K562 (cell line): ENCODE results near the gene IL2RG. TPM values are rescaled to one million over a fixed set of nuclear protein-coding genes. Genes with fewer than 3 reads are reported as not detected.
A peak's percentile ranks its signal among the peaks of the same experiment; 100 is the strongest.

Experiments used
- ATAC-seq: fragments of 200-7000 bp; cut with Tn5 transposase; 3 replicates; pipeline ENCODE4 v1.9.1; 2020; ENCODE audit warnings: moderate library complexity
- BruUV-seq: library from RNA; stranded (reverse); fragments of 400-500 nt; replicated peaks from 2 replicates; lab custom pipeline; 2021; lab: Mats Ljungman, UMichigan
- CTCF ChIA-PET: fragments of 300-600 bp; formaldehyde crosslinking; extraction: SDS; loops from one replicate; lab custom pipeline; 2021; ENCODE audit warnings: low intra/inter-chr PET ratio; lab: Yijun Ruan, JAX
- POLR2A ChIA-PET: fragments of 300-600, 350-650 bp; sonication (Branson Sonifier 250); formaldehyde crosslinking; extraction: SDS; loops from one replicate; lab custom pipeline; 2021; ENCODE audit warnings: antibody characterized with exemption, inconsistent platforms; lab: Yijun Ruan, JAX
- DNase-seq, 4 experiments: peaks; one replicate each; pipeline versions ENCODE4 v3.0.0 to v3.0.0-alpha.2; 2011 to 2018; ENCODE audit warnings: low spot score in 3 of 4, mixed read lengths in 3 of 4; ENCODE audit errors: extremely low read depth in 1 of 4
- FAIRE-seq: peaks from 2 replicates; lab custom pipeline; 2011; peaks lifted over from hg19 to GRCh38; lab: Jason Lieb, UNC
- H2AFZ ChIP-seq: 2 replicates; pipeline ENCODE4 v1.6.0; 2011; ENCODE audit warnings: low read depth, low read length, control low read depth, inconsistent platforms
- H3K27ac ChIP-seq: fragments of 200-600 bp; 3 replicates; pipeline ENCODE4 v1.8.0; 2011; ENCODE audit warnings: low read depth, mild to moderate bottlenecking, control low read depth, inconsistent platforms, low read length, moderate library complexity, mixed read lengths; ENCODE audit errors: extremely low read depth
- H3K27me3 ChIP-seq, 2 experiments: fragments of 300-600 bp in 1 of 2; 2 replicates in 1 of 2; 3 replicates in 1 of 2; pipeline versions ENCODE4 v1.6.0 to v1.8.0; 2011; ENCODE audit warnings: inconsistent platforms in 2 of 2, low read length in 2 of 2, mild to moderate bottlenecking in 1 of 2, mixed read lengths in 1 of 2, moderate library complexity in 1 of 2; ENCODE audit not compliant: control insufficient read depth in 2 of 2, insufficient read depth in 2 of 2
- H3K36me3 ChIP-seq: fragments of 300-600 bp; 3 replicates; pipeline ENCODE4 v1.8.0; 2011; ENCODE audit warnings: mild to moderate bottlenecking, low read length, inconsistent platforms; ENCODE audit not compliant: control insufficient read depth, insufficient read depth
- H3K4me1 ChIP-seq, 2 experiments: fragments of 200-600 bp in 1 of 2; replicated peaks in 1 of 2; 2 replicates in 1 of 2; 3 replicates in 1 of 2; pipeline versions ENCODE4 v1.5.1 to v1.8.0; 2011; ENCODE audit warnings: inconsistent platforms in 2 of 2, low read length in 2 of 2, mild to moderate bottlenecking in 1 of 2, mixed read lengths in 1 of 2, moderate library complexity in 1 of 2; ENCODE audit not compliant: control insufficient read depth in 2 of 2, insufficient read depth in 2 of 2
- H3K4me2 ChIP-seq: 2 replicates; pipeline ENCODE4 v1.6.1; 2011; ENCODE audit warnings: low read length, control low read depth, inconsistent platforms, mixed read lengths; ENCODE audit not compliant: insufficient read depth
- H3K4me3 ChIP-seq: fragments of 200-600 bp; sonication (generic), shearing (Covaris generic); 2 replicates; pipeline ENCODE4 v1.5.1; 2016; ENCODE audit warnings: control low read depth, inconsistent platforms
- H3K79me2 ChIP-seq: fragments of 200-600 bp; 3 replicates; pipeline ENCODE4 v1.8.0; 2011; ENCODE audit warnings: low read length, inconsistent platforms; ENCODE audit not compliant: control insufficient read depth, insufficient read depth
- H3K9ac ChIP-seq, 2 experiments: 2 replicates each; pipeline versions ENCODE4 v1.6.0 to v1.6.1; 2011; ENCODE audit warnings: low read depth in 2 of 2, low read length in 2 of 2, control low read depth in 1 of 2, inconsistent platforms in 1 of 2, mild to moderate bottlenecking in 1 of 2, mixed read lengths in 1 of 2; ENCODE audit not compliant: insufficient read depth in 1 of 2
- H3K9me1 ChIP-seq: one replicate; pipeline ENCODE4 v1.6.0; 2011; ENCODE audit warnings: inconsistent platforms, mild to moderate bottlenecking, low read length, moderate library complexity; ENCODE audit not compliant: control insufficient read depth, insufficient read depth
- H3K9me3 ChIP-seq: replicated peaks from 2 replicates; pipeline ENCODE4 v1.5.1; 2011; ENCODE audit warnings: low read depth, low read length, inconsistent platforms; ENCODE audit not compliant: control insufficient read depth, insufficient read depth
- H4K20me1 ChIP-seq: replicated peaks from 2 replicates; pipeline ENCODE4 v1.6.1; 2011; ENCODE audit warnings: low read length, inconsistent platforms, mixed read lengths; ENCODE audit not compliant: control insufficient read depth, insufficient read depth
- ADNP ChIP-seq: fragments of 200-800 bp; sonication (Bioruptor generic); IDR thresholded peaks from 2 replicates; pipeline ENCODE4 v1.6.1; 2016; ENCODE audit warnings: missing genetic modification characterization, missing compliant biosample characterization
- CEBPZ ChIP-seq: fragments of 150-350 bp; IDR thresholded peaks from 2 replicates; pipeline ENCODE4 v1.6.1; 2014; ENCODE audit warnings: low read depth, mild to moderate bottlenecking, low read length, borderline replicate concordance
- ESRRB ChIP-seq: fragments of 250-450 bp; sonication (Bioruptor Pico); IDR thresholded peaks from 2 replicates; pipeline ENCODE4 v1.5.0; 2020; ENCODE audit warnings: mild to moderate bottlenecking, moderate library complexity, borderline replicate concordance
- ILF3 ChIP-seq: fragments of 450-650 bp; IDR thresholded peaks from 2 replicates; pipeline ENCODE4 v1.6.1; 2018; ENCODE audit warnings: antibody characterized with exemption, mild to moderate bottlenecking, moderate library complexity, borderline replicate concordance
- IRF1 ChIP-seq: sonication (generic); formaldehyde crosslinking; IDR thresholded peaks from 2 replicates; pipeline ENCODE4 v1.8.0; 2022; ENCODE audit warnings: missing genetic modification reagents, mild to moderate bottlenecking, borderline replicate concordance
- KDM4B ChIP-seq, 2 experiments: fragments of 450-650 bp in 1 of 2; sonication (generic) in 1 of 2; IDR thresholded peaks; 2 replicates each; pipeline ENCODE4 v1.6.1; 2016 to 2017; ENCODE audit warnings: borderline replicate concordance in 2 of 2, antibody characterized with exemption in 1 of 2, low read depth in 1 of 2, mild to moderate bottlenecking in 1 of 2
- LEF1 ChIP-seq: fragments of 450-650 bp; IDR thresholded peaks from 2 replicates; pipeline ENCODE4 v1.6.1; 2016; ENCODE audit warnings: mild to moderate bottlenecking
- MAFF ChIP-seq: IDR thresholded peaks from 2 replicates; pipeline ENCODE4 v1.6.1; 2012; ENCODE audit warnings: low read length, improper control_type of control experiment
- NFRKB ChIP-seq: fragments of 450-650 bp; IDR thresholded peaks from 2 replicates; pipeline ENCODE4 v1.6.1; 2016; ENCODE audit warnings: low read depth
- PHTF2 ChIP-seq: fragments of 250-450 bp; sonication (Bioruptor Pico); IDR thresholded peaks from 2 replicates; pipeline ENCODE4 v1.5.0; 2021; ENCODE audit warnings: mild to moderate bottlenecking
- TRIM28 ChIP-seq: fragments of 450-650 bp; IDR thresholded peaks from 2 replicates; pipeline ENCODE4 v1.6.1; 2017
- ZNF143 ChIP-seq: sonication (generic); formaldehyde crosslinking; IDR thresholded peaks from 2 replicates; pipeline ENCODE4 v1.9.0; 2022; ENCODE audit warnings: mild to moderate bottlenecking, missing genetic modification reagents
- ZNF184 ChIP-seq: sonication (generic); formaldehyde crosslinking; IDR thresholded peaks from 2 replicates; pipeline ENCODE4 v1.5.0; 2020; ENCODE audit warnings: missing genetic modification reagents
- ZNF274 ChIP-seq: IDR thresholded peaks from 2 replicates; pipeline ENCODE4 v1.6.1; 2011; ENCODE audit warnings: low read depth, mild to moderate bottlenecking, low read length, moderate library complexity, borderline replicate concordance
- WGBS: fragments of 100-300 bp; shearing (Covaris generic); methylation state at CpG from one replicate; pipeline ENCODE4 v1.1.6; 2016; ENCODE audit warnings: low coverage, mixed read lengths; ENCODE audit not compliant: insufficient coverage; ENCODE audit errors: missing lambda C conversion rate; 5-methylcytosine and 5-hydroxymethylcytosine counted together
- in situ Hi-C: fragments of 300-500 bp; cut with MboI; formaldehyde crosslinking; loops from 4 replicates; pipeline ENCODE4 v1.15.0; 2018; ENCODE audit warnings: inconsistent platforms, mixed read lengths
- intact Hi-C: fragments of 100-400 bp; cut with micrococcal nuclease; formaldehyde crosslinking; loops from 2 replicates; pipeline ENCODE4 v1.14.2; 2022
- polyA plus RNA-seq, 8 experiments: library from polyadenylated mRNA; depleted of rRNA in 4 of 8; stranded (reverse) in 5 of 8; unstranded in 3 of 8; fragments of >200 nt; fragmentation: Nextera tagmentation in 2 of 8; fragmentation: Illumina TruSeq in 1 of 8; extraction: Ambion mirVana in 2 of 8; extraction: Trizol in 1 of 8; gene quantifications; 2 replicates each; pipeline versions ENCODE4 v1.2.1 to v1.2.3, GENCODE V29; 2011 to 2014; ENCODE audit warnings: inconsistent platforms in 1 of 8, missing spikeins in 1 of 8
- total RNA-seq, 7 experiments: library from RNA; depleted of rRNA in 6 of 7; stranded (reverse); fragments of >200 nt in 6 of 7; fragmentation: Illumina TruSeq in 2 of 7; extraction: Trizol in 2 of 7; gene quantifications; 2 replicates each; pipeline versions ENCODE4 v1.2.1 to v1.2.3, GENCODE V29; 2011 to 2021; ENCODE audit warnings: low replicate concordance in 1 of 7

Gene IL2RG
- total and polyA plus RNA-seq, 9 of the 15 experiments (the other 6 are each of a cell fraction or from before 2014, with no cell fraction given): 5.5 to 55.4 (median 19.7) TPM

- H3K36me3 ChIP-seq: peaks cover 7% of the 10 kb centered on the region; the same call in 2 of the 3 replicates
- no peaks in the 10 kb centered on the region for H3K27me3 ChIP-seq
- 0 out of 3 replicates have a peak, but pooled peaks have one; percentile 6 for ATAC-seq
- intact Hi-C loops: no loop called here
- H2AFZ ChIP-seq: no peak overlapping the region
- H3K9ac ChIP-seq: peak overlapping the region in 1 of 2 experiments; percentile 58; a peak in 1 of 4 replicates
- no peak overlapping the region for H3K27ac ChIP-seq
- H4K20me1 ChIP-seq: no peaks in the 10 kb centered on the region
- H3K79me2 ChIP-seq: no peaks in the 10 kb centered on the region
- H3K9me3 ChIP-seq: no peaks in the 10 kb centered on the region
- TF ChIP-seq ILF3 (no peak), PHTF2 (no peak), ADNP (tag) (no peak), TRIM28 (no peak), MAFF (no peak), KDM4B (IDR thresholded peaks at IDR 0.05; ENCODE audit: borderline replicate concordance in 2 of 2, low read depth in 1 of 2) (no peak), ZNF143 (CRISPR knock-in tag) (no peak), ESRRB (CRISPR knock-in tag) (no peak), NFRKB (no peak), ZNF184 (no peak), IRF1 (no peak), CEBPZ (no peak), LEF1 (no peak), ZNF274 (no peak)
- TF ChIP-seq, all 486 proteins: peak for 0
- peaks cover 10 to 44% of the 10 kb centered on the region in 2 experiments; a peak in 4 of 5 replicates for H3K4me1 ChIP-seq
- FAIRE-seq (no peak), DNase-seq (no peak)
- BruUV-seq: no TSS peak
- H3K4me2 ChIP-seq: no peak overlapping the region
- no peak overlapping the region for H3K4me3 ChIP-seq
- WGBS: 87% methylated on average over 13 of the region's 28 CpGs
- POLR2A ChIA-PET: interaction anchor here (0.5 kb wide), 1 partner anchor 104 kb away, joined by 3 read pairs; no protein-coding TSS in a partner anchor
- CTCF ChIA-PET: no interaction called here
- no peaks in the 10 kb centered on the region for H3K9me1 ChIP-seq
- in situ Hi-C loops: no loop called here
Observed at GRCh38 chrX:71147496-71148277, 36.3 kb upstream of the IL2RG start.
